HG03025 (cell line): ENCODE data around the gene ZNF644.
A peak's percentile ranks its signal among the peaks of the same experiment; 100 is the strongest.

Experiments
- ATAC-seq: cut with Tn5 transposase; IDR thresholded peaks from one replicate; pipeline ENCODE4 v1.9.1; 2021; ENCODE audit warnings: mild to moderate bottlenecking, moderate library complexity; ENCODE audit not compliant: unreplicated experiment, low FRiP score

ZNF644 gene

DNA sequence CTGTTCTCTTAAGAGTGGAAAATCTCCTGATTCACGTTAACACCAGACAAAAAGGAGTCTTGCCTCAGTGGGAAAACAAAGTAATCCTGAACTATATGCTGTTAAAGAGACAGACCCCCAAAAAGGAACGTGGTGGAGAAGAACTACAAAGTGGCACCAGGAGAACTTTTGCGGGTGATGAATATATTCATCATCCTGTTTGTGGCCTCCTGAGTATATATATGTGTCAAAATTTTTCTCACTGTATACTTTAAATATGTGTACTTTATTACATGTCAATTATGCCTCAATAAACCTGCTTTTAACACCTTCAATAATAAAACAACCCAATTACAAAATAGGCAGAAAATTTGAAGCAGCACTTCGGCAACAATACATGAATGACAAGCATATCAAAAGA lies 31.1 kb downstream of the ZNF644 start:
- no peak for ATAC-seq

DNA sequence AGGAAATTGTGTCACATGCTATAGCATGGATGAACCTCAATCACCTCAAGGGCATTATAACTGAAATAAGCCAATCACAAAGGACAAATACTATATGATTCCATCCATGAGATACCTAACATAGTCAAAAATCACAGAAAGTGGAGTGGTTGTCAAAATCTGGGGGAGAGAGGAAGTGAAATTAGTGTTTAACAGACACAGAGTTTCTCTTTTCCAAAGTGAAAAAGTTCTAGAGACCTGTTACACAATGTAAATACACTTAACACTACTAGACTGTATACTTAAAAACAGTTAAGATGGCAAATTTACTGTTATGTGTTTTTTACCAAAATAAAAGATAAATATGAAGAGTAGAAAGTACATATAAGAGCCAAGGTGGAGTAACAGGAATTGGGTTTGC lies 31.8 kb downstream of the ZNF644 start:
- no peak for ATAC-seq

DNA sequence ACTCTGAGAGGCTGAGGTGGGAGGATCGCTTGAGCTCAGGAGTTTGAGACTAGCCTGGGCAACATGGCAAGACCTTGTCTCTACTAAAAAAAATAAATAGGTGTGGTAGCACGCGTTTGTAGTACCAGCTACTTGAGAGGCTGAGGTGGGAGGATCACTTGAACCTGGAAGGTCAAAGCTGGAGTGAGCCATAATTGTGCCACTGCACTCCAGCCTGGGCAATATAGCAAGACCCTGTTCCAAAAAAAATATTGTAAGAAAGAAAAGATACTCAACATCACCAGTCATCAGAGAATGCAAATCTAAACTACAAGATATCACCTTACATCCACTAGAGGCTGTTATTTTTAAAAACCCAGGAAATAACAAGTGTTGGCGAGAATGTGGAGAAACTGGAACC lies 32.5 kb downstream of the ZNF644 start:
- ATAC-seq: no peak

DNA sequence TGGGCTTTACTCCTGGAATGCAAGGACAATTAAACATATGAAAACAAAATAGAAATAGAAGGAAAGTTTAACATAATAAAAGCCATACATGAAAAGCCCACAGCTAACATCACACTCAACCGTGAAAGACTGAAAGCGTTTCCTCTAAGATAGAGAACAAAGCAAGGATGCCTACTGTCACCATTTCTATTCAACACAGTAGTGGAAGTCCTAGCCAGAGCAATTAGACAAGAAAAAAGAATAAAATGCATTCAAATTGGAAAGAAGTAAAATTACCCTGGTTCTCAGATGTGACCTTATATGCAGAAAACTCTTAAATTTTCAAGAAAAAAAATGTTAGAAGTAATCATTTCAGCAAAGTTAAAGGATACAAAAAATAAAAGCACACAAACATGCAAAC lies 34.0 kb downstream of the ZNF644 start:
- no peak for ATAC-seq

DNA sequence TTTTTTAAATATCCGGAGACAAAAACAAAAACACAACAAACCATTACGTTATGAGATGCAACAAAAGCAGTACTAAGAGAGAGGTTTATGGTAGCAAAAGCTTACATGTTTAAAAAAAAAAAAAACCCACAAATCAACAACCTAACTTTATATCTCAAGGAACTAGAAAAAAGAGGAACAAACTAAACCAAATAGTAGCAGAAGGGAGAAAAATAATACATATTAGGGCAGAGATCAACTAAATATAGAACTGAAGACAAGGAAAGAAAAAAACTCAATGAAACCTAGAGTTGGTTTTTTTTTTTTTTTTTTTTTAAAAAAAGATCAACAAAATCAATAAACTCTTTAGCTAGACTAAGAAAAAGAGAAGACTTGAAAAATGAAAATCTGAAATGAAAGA lies 34.9 kb downstream of the ZNF644 start:
- ATAC-seq: no peak

DNA sequence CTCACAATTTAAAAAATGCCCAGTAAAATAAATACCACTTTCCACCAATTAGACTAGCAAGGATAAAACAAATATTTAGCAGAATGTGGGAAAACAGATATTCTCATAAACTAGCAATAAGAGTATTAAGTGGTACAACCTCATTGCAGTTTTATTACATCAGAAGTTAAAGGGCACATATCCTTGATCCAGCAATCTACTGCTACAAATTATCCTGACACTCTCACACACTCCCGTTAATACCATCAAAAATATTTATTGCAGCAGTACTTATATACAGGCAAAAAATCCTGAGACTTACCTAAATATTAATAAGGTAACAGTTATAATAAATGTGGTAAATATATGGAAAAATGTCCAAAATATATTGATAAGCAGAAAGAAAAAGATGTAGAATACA lies 44.3 kb downstream of the ZNF644 start:
- no peak for ATAC-seq

DNA sequence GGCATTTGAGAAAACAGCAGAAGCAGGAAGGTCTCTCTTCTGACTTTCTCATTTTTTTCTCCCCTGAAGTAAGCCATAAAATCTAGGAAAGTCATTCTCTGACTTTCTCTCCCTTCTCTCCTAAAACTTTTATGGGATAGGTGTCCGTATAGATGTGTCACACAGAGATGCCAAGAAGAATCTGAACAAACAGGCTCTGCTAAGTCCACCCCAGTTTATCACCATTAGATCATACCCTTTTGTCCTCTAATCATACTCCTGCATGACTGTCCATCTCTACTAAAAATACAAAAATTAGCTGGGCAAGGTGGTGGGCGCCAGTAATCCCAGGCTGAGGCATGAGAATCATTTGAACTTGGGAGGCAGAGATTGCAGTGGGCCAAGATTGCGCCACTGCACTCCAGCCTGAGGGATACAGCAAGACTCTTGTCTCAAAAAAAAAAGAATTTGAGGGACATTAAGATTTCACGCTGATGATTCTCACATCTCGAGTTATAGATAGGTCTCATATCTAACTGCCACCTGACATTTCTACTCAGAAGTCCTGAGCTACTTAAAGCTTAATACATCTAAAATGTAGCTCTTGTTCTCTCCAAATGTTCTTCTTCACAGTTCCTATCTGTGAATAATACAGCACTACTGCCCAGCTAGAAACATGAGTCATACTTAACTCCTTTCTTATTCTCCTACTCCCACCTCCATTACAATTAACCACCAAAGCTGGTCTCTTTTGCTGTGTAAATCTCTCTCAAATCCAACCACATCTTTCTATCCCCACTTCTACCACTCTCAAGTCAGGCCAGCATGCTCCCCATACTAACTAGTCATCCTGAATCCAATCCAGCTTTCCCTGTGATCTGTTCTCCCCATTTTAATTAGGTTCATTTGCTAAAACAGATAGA lies 47.7 kb downstream of the ZNF644 start:
- no peak for ATAC-seq

DNA sequence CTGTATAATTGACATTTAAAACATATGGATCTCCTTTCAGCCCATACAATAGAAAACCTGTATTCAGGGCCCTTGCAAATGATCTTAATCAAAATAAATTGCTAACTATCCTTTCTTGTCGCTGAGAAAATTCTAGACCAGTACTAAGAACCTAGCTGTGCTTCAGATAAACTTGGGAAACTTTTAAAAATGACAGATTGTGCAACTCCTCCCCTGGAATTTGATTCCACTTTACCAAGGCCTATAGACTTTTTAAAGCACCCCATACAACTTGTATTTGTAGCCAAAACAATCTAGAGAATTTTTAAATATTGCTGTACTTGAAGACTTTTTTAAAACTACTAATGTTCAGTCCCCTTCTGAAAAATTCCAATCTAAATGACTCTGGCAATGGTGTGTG lies 51.6 kb downstream of the ZNF644 start:
- no peak for ATAC-seq

DNA sequence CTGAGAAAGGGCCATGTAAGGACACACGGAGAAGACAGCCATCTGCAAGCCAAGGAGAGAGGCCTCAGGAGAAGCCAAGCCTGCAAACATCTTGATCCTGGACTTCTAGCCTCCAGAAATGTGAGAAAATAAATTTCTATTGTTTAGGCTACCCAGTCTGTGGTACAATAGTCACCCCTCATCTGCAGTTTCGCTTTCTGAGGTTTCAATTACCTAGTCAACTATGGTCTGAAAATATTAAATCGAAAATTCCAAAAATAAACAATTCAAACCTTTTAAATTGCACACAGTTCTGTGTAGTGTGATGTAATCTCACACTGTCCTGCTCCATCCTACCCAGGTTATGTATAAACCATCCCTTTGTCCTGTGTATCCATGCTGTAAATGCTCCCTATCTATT lies 52.6 kb downstream of the ZNF644 start:
- peak; percentile 55 for ATAC-seq

DNA sequence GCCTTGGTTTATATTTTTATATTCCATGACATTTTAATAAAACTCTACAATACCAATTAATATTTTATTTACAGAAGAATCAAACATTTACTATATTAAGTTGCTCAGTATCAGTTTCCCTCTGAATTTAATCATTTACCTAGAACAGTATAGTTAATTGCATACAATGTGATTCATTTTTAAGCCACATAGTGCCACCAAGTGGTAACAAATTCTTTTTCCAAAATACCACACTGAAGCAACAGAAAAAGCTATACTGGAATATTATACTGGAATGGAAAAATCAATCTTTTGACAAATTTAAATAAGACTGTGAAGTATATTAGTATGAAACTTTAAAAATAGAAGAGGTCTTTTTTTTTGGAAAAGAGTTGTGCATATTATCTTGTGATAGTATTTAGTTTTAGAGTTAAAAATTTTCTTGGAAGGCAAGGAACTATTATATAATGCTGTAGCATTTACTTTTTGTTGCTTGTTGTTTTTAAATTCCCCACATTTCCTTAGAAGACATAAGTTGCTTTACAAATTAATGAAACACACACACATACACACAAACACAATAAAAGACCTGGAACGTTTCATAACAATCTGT lies 57.3 kb downstream of the ZNF644 start:
- no peak for ATAC-seq

DNA sequence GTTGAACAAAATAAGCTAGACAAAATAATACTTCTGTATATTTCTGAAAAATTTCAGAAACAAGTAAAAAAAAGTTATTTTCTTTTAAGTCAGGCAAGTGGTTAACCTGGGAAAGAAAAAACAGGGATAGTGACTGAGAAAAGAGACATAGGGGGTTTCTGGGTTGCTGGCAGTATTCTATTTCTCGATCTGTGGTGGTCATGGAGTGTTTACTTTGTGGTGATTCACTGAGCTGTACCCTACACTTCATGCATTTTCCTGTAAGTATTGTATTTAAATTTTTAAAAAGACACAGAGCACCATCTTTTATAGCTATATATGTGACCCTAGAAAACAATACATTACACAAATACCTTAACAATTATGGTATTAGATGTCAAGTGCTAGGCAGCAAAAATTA lies 58.2 kb downstream of the ZNF644 start:
- no peak for ATAC-seq

DNA sequence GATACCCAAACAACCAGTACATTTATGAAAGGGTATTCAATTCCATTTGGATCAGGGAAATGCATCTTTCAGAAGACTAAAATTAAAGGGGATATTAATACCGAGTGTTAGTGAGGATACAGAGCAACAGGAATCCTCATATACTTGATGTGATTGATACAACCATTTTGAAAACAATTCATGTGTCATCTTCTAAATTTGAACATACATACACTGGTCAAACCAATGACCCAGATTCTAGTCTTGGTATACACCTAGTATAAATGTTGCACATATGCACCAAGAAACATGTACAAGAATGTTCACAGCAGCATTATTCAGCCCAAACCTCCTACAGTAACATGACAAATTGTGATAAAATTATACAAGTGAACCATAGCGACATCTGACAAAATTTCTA lies 58.6 kb downstream of the ZNF644 start:
- no peak for ATAC-seq

DNA sequence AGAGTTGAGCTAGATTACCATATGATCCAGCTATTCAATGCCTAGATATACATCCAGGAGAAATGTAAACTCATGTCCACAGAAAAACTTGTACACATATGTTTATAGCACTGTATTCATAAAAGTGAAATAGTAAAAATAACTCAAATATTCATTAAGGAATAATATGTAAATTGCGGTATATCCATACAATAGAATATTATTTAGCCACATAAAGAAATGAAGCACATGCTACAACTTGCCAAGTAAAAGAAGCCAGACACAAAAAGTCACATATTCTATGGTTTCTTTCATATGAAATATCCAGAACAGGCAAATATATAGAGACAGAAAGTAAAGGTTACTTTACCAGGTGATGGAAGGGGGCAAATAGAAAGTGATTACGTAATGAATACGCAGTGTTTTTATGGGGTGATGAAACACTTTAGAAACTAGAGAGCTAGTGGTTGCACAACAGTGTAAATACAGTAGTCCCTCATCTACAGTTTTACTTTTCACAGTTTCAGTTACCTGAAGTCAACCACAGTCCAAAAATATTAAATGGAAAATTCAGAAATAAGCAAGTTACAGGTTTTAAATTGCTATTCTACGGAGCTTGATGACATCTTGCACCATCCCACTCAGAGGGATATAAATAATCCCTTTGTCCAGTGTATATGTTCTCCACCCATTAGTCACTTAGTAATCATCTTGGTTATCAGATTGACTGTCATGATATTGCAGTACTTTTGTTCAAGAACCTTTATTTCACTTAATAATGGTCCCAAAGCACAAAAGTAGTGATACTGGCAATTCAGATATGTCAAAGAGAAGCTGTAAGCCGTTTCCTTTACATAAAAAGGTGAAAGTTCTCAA lies 62.3 kb downstream of the ZNF644 start:
- no peak for ATAC-seq

DNA sequence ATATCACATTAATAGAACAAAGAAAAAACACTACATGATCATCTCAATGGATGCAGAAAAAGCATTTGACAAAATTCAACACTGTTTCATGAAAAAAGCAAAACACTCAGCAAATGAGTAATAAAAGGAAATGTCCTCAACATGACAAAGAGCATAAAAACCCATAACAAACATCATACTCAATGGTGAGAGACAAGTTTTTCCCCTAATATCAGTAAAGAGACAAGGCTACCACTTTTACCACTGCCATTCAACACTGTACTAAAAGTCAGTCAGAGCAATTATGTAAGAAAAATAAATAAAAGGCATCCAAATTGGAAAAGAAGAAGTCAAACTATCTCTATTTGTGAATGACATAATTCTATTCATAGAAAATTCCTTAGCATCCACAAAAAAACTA lies 64.3 kb downstream of the ZNF644 start:
- ATAC-seq: no peak

DNA sequence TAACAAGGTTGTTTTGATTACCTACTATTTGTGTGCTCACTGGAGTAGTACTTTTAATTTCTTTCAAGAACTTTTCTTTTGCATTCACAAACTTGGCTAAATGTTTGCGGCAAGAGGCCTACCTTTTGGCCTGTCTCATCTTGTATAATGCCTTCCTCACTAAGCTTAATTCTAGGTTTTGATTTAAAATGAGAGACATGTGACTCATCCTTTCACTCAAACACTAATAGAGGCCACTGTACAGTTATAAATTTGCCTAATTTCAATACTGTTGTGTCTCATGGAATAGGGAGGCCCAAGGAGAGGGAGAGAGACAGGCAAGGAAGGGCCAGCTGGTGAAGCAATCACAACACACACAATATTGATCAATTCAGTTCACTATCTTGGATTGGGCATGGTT lies 66.1 kb downstream of the ZNF644 start:
- ATAC-seq: no peak

DNA sequence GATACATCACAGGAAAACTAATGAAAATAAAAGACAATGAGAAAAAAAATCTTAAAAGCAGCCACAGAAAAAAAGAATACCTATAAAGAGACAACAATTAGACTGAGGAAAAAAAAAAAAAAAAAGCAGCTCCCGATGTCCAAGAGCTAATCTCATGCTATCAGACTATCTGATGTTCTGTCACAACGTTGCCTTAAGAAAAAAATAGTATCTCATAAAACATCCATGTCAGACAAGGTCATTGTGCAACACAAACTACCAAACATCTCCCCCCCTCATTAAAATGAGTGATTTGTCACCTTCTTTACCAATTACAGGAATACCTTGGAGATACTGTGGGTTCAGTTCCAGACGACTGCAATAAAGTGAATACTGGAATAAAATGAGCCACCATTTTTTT lies 68.9 kb downstream of the ZNF644 start:
- ATAC-seq: no peak

DNA sequence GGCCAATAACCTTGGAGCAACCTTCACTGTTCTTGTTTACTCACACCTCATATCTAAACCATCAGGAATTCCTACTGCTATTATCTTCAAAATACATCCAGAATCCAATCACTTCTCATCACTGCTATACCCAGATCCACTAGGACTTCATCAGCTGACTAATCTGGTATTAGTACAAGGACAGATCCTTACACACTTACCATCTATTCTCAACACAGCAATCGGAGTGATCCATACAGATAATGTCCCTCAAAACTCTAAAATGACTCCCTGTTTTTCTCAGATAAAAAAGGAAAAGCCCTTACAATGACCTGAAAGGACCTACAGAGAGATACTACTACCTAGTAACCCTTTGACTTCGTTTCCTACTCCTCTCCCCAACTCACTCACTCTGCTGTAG lies 70.8 kb downstream of the ZNF644 start:
- no peak for ATAC-seq

DNA sequence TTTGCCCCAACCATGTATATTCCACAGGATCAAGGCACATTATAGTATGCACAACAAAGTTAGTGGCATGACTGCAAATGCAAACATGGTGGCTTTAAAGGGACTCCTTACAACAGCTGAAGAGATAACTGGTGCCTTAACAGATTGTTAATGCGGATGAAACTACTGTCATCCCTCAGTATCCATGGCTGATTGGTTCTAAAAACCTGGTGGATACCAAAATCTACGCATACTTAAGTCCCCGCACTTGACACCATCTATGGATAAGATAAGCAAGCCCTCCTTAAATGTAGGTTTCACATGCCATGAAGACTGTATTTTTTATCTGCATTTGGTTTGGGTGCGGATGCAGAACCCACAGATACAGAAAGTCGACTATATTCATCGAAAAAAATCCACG lies 73.5 kb downstream of the ZNF644 start:
- ATAC-seq: no peak

DNA sequence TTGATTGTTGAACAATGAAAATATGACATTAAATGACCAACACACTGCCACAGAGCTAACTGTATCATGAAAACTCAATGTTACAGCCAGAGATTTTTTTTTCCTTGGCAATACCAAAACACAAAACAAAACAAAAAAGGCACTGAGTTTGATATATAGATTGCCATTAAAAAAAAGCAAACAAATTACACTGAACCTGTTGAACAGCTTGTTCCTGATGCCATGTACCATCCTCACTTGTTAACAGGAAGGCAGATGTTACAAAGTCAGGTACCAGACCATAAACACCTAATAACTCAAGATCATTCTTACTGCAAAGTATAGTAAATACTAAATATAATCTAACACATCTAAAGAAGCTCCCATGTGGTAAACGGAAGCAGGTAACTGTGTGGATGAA lies 75.2 kb downstream of the ZNF644 start:
- no peak for ATAC-seq

DNA sequence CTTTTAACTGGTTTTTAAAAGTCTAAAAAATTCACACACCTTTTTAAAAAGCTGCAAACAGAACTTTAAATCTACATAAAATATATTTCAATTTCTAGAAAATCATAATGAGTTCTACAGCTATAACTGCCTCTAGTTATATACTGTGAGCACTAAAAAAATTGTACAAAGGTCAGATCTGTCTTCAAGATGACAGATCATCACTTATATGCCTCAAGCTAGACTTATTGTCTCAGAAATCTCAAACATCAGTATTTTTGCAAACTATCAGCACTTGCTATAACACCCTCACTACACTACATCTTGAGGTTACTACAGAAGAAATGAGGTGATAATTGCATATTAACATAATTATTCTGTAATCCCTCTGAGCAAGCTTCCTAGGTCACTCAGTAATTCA lies 76.5 kb downstream of the ZNF644 start:
- ATAC-seq: no peak

DNA sequence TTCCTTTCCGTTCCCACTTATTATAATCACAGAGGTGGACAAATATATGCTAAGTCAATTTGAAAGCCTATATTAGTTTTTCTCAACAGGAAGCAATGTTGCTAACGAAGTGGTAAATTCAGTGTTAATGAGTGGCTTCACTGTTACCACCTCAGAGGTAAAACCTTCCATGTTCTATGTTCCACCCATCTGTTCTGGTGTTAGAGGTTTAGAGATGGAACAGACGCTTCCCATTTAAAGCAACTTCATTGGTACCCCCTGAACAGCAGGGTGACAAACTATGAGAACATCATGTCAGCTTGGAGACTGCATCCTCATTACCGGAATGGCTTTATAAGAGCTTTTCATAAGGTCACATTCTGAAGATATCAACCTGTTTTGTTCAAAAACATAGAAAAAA lies 77.9 kb downstream of the ZNF644 start:
- ATAC-seq: no peak
